Thymus (tissue), 11 donors: ENCODE measurements around the gene SPTBN1. TPM values are rescaled to one million over a fixed set of nuclear protein-coding genes. Genes with fewer than 3 reads are reported as not detected.

Experiments
- DNase-seq, 9 donors: peaks; one replicate each; pipeline ENCODE4 v3.0.0-alpha.2; 2013; ENCODE audit warnings: low spot score in 9 of 9, low read depth in 6 of 9, missing footprints in 1 of 9
- H3K27ac ChIP-seq, 2 donors: one replicate each; pipeline ENCODE4 v1.5.1; 2013; ENCODE audit warnings: control low read depth in 1 of 2, low read depth in 1 of 2, low read length in 1 of 2, mild to moderate bottlenecking in 1 of 2, moderate library complexity in 1 of 2
- H3K27me3 ChIP-seq, 2 donors: one replicate each; pipeline ENCODE4 v1.5.1; 2013; ENCODE audit warnings: low read length in 1 of 2; ENCODE audit not compliant: control insufficient read depth in 2 of 2, insufficient read depth in 1 of 2
- H3K36me3 ChIP-seq, 2 donors: one replicate each; pipeline ENCODE4 v1.5.1; 2013; ENCODE audit warnings: low read length in 1 of 2, mild to moderate bottlenecking in 1 of 2, moderate library complexity in 1 of 2; ENCODE audit not compliant: control insufficient read depth in 2 of 2, insufficient read depth in 2 of 2
- H3K4me1 ChIP-seq, 2 donors: one replicate each; pipeline ENCODE4 v1.5.1; 2013; ENCODE audit warnings: low read length in 2 of 2; ENCODE audit not compliant: control insufficient read depth in 2 of 2, insufficient read depth in 2 of 2
- H3K4me3 ChIP-seq, 2 donors: one replicate each; pipeline ENCODE4 v1.5.1; 2013; ENCODE audit warnings: low read length in 2 of 2, control low read depth in 1 of 2, mild to moderate bottlenecking in 1 of 2
- H3K9me3 ChIP-seq, 2 donors: one replicate each; pipeline ENCODE4 v1.5.1; 2013; ENCODE audit warnings: low read length in 1 of 2, mild to moderate bottlenecking in 1 of 2; ENCODE audit not compliant: control insufficient read depth in 2 of 2, insufficient read depth in 1 of 2
- WGBS: extraction: QIAGEN DNeasy Blood & Tissue Kit; methylation state at CpG from one replicate; pipeline ENCODE4 v1.1.7; 2013; 5-methylcytosine and 5-hydroxymethylcytosine counted together
- polyA plus RNA-seq: library from polyadenylated mRNA; stranded (reverse); fragments of 200-250 nt; gene quantifications from one replicate; pipeline ENCODE4 v1.2.3, GENCODE V29; 2013
- total RNA-seq: library from RNA; stranded (reverse); fragments of 120-200 nt; gene quantifications from one replicate; pipeline ENCODE4 v1.2.4, GENCODE V29; 2013
- donor health status: healthy.

The SPTBN1 gene
- total and polyA plus RNA-seq, 2 donors, result 37.1 to 74.4 TPM

DNA sequence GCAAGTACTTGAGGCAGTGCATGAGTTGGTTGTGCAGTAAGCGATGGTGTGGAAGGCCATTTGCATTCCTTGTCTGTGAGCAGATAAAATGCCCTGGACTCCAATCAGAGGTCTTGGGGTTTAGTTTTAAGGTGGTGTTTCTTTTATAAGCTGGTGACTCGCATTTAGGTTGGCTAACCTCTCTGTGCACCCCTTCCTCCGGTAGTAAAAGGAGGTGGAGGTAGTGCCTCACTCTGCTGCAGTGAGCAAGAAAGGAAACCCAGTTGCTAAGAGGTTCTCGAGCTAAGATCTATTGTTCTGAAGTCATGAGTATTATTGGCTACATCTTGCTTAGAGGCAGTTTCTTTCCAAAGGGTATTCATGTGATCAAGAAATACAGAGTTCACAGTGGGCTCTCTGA lies 193.1 kb downstream of the SPTBN1 start:
- H3K4me1 ChIP-seq, result no peaks in the 10 kb centered on the region
- H3K36me3 ChIP-seq, result peaks cover 71 to 94% of the 10 kb centered on the region in 2 donors
- H3K9me3 ChIP-seq, result no peaks in the 10 kb centered on the region
- H3K4me3 ChIP-seq, result no peak overlapping the region
- no peak overlapping the region for H3K27ac ChIP-seq
- no peaks in the 10 kb centered on the region for H3K27me3 ChIP-seq
- WGBS, result 97% methylated on average over 4 of the region's 4 CpGs
- no peak for DNase-seq

DNA sequence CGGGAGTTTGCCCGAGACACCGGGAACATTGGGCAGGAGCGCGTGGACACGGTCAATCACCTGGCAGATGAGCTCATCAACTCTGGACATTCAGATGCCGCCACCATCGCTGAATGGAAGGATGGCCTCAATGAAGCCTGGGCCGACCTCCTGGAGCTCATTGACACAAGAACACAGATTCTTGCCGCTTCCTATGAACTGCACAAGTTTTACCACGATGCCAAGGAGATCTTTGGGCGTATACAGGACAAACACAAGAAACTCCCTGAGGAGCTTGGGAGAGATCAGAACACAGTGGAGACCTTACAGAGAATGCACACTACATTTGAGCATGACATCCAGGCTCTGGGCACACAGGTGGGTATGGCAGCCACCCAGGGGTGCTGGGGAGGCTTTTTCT lies 193.5 kb downstream of the SPTBN1 start:
- 97% methylated on average over 12 of the region's 12 CpGs for WGBS

DNA sequence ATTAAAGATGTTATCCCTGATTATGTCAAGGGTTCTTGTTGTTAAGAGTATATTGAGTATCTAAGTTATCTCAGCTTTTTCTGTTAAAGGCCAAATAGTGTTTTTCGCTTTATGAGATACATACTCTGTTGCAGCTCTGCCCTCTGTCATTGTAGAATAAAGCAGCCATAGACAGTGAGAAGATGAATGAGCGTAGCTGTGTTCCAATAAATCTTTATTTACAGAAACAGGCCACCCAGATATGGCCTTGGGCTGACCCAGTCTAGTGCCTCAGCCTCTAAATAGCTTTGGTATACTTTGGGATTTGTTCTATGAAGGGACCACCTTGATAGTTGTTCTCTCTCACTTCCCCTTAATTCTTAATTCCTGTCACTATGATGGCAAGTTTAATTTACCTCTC lies 194.5 kb downstream of the SPTBN1 start:
- no peaks in the 10 kb centered on the region for H3K9me3 ChIP-seq
- no peaks in the 10 kb centered on the region for H3K27me3 ChIP-seq
- no peak for DNase-seq
- 98% methylated on average over 2 of the region's 2 CpGs for WGBS
- no peaks in the 10 kb centered on the region for H3K4me1 ChIP-seq
- H3K4me3 ChIP-seq, result no peak overlapping the region
- no peak overlapping the region for H3K27ac ChIP-seq
- H3K36me3 ChIP-seq, result peaks cover 72 to 94% of the 10 kb centered on the region in 2 donors

More for the DNA sequence above, 193.5 kb downstream of the SPTBN1 start:
- Histone ChIP-seq H3K4me3 (no peak overlapping the region), H3K36me3 (peaks cover 70 to 94% of the 10 kb centered on the region in 2 donors), H3K27ac (no peak overlapping the region), H3K27me3 (no peaks in the 10 kb centered on the region), H3K4me1 (no peaks in the 10 kb centered on the region), H3K9me3 (no peaks in the 10 kb centered on the region)
- DNase-seq, result no peak

DNA sequence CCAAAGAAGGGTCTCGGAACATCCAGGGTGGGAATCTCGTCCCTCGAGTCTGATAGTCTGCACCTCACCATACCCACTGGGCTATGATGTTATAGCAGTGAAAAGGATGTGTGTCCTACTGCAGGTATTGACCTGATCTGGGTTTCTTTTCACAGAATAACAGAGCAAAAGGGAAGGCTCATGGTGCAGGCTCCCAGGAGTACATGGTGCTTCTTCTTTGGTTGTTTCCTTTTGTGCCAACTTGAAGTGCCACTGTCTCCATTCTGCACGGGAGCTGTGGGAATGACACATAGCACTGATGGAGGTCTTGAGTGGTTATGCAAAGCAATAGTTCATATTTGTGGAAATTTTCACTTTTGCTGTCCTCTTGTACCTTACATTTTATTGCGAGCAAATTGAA lies 195.2 kb downstream of the SPTBN1 start:
- H3K9me3 ChIP-seq, result no peaks in the 10 kb centered on the region
- H3K27me3 ChIP-seq, result no peaks in the 10 kb centered on the region
- WGBS, result 89% methylated on average over 5 of the region's 5 CpGs
- H3K4me3 ChIP-seq, result no peak overlapping the region
- DNase-seq, result no peak
- H3K27ac ChIP-seq, result no peak overlapping the region
- H3K36me3 ChIP-seq, result peaks cover 67 to 93% of the 10 kb centered on the region in 2 donors
- no peaks in the 10 kb centered on the region for H3K4me1 ChIP-seq

DNA sequence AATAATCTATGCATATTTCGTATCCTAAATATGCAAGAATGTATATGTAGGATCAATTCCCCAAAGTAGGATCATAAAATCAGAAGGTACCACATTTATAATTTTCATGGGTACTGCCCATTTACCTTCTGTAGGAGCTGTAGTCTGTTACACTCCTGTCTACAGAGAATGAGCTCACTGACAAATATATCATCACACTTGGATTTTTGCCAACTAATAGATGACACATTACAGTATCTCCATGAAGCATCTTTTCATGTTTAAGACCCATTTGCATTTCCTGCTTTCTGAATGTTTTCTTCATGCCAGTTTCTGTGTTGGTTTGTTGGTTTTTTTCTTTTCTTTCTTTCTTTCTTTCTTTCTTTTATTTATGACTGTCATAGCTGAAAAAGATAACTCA lies 196.4 kb downstream of the SPTBN1 start:
- Histone ChIP-seq H3K4me1 (no peaks in the 10 kb centered on the region), H3K27ac (no peak overlapping the region), H3K4me3 (no peak overlapping the region), H3K27me3 (no peaks in the 10 kb centered on the region), H3K9me3 (no peaks in the 10 kb centered on the region), H3K36me3 (peaks cover 66 to 91% of the 10 kb centered on the region in 2 donors)
- 100% methylated on average over 1 of the region's 1 CpG for WGBS
- DNase-seq, result no peak

DNA sequence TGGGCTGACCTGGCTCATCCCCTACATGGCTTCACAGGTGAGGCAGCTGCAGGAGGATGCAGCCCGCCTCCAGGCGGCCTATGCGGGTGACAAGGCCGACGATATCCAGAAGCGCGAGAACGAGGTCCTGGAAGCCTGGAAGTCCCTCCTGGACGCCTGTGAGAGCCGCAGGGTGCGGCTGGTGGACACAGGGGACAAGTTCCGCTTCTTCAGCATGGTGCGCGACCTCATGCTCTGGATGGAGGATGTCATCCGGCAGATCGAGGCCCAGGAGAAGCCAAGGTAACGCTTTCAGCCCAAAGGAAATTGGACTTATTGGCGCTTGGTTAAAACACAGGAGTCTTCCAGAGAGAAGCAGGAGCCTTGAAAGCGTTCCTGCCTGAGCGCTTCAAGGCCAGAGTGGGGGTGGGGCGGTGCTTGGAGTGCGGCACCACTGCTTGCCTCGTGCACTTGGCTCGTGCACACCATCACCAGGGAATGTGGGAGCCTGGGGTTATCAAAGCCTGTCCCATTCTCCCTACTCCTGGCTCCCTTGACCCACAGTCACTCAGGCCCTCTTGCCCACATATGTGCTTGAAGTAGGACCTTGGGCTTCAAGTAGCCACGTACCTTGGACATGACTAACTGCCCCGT lies 197.6 kb downstream of the SPTBN1 start:
- no peak for DNase-seq
- Histone ChIP-seq H3K4me1 (no peaks in the 10 kb centered on the region), H3K9me3 (no peaks in the 10 kb centered on the region), H3K36me3 (peaks cover 66 to 91% of the 10 kb centered on the region in 2 donors), H3K4me3 (no peak overlapping the region), H3K27me3 (no peaks in the 10 kb centered on the region), H3K27ac (no peak overlapping the region)
- 98% methylated on average over 26 of the region's 26 CpGs for WGBS

DNA sequence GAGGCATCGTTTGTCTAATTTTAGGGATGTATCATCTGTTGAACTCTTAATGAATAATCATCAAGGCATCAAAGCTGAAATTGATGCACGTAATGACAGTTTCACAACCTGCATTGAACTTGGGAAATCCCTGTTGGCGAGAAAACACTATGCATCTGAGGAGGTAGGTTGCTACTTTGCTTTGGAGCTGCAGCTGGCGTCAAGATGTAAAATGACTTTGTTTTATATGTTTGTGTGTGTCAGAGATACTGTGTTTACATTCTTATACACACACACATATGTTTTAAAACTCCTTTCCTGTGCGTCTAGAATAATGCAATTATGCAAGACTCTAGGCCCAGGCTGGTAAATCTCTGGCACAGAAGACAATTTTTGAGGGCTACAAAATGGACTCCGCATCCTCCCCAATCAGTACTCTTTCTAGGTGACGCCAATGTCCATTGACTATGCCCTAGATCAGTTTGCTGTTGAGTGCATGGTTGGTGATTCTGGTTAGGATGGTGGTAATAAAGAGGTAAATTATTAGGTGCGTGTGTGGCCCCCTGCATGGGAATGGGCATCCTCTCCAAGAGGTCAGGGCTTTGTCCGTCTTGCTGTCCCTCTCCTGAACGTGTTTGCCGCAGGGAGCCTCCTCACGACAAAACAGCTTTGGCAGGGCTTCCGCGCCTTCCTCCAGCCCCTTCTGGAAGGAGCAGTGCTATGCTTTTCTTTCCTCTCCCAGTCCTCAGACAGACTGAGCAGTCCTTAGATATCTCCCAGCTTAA lies 199.1 kb downstream of the SPTBN1 start:
- H3K36me3 ChIP-seq, result peaks cover 63 to 91% of the 10 kb centered on the region in 2 donors
- 98% methylated on average over 14 of the region's 14 CpGs for WGBS
- no peak for DNase-seq
- H3K27me3 ChIP-seq, result no peaks in the 10 kb centered on the region
- H3K9me3 ChIP-seq, result no peaks in the 10 kb centered on the region
- H3K4me3 ChIP-seq, result no peak overlapping the region
- no peak overlapping the region for H3K27ac ChIP-seq
- H3K4me1 ChIP-seq, result no peaks in the 10 kb centered on the region

DNA sequence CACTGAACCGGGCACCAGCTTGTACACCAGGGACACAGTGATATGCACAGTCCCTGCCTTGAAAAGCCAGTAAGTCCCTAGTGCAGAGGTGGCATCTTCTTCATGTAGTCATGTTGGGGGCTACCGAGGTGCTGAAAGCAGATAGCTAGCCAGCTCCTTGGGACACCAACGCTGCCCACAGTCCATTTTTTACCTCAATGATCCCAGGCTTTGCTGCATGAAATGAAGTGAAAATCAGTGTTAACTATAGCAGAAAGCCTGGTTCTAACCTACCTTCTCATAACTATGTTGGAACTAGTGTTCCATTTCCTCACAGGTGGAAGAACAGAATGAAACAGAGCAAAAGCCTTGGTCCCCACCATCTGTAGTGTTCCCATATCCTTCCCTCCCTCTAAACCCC lies 200.7 kb downstream of the SPTBN1 start:
- H3K9me3 ChIP-seq, result no peaks in the 10 kb centered on the region
- no peak for DNase-seq
- H3K36me3 ChIP-seq, result peaks cover 62 to 89% of the 10 kb centered on the region in 2 donors
- no peaks in the 10 kb centered on the region for H3K27me3 ChIP-seq
- no peak overlapping the region for H3K27ac ChIP-seq
- H3K4me1 ChIP-seq, result no peaks in the 10 kb centered on the region
- 96% methylated on average over 3 of the region's 3 CpGs for WGBS
- no peak overlapping the region for H3K4me3 ChIP-seq

DNA sequence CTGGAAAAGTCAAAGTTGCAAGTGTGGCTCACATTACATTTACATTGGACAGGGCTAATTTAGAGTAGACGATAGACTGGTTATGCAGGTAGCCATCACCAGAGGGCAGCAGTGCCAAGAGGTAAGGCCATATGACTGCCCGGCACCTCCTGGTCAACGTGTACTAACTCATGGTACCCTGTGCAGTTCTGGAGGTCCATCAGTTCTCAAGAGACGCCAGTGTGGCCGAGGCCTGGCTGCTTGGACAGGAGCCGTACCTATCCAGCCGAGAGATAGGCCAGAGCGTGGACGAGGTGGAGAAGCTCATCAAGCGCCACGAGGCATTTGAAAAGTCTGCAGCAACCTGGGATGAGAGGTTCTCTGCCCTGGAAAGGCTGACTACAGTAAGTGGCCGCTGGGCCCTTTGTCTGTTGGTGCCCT lies 201.5 kb downstream of the SPTBN1 start:
- H3K4me1 ChIP-seq, result no peaks in the 10 kb centered on the region
- peaks cover 64 to 88% of the 10 kb centered on the region in 2 donors for H3K36me3 ChIP-seq
- no peaks in the 10 kb centered on the region for H3K9me3 ChIP-seq
- WGBS, result 93% methylated on average over 12 of the region's 12 CpGs
- H3K4me3 ChIP-seq, result no peak overlapping the region
- no peak overlapping the region for H3K27ac ChIP-seq
- peak in 2 of 9 donors; percentile 20 to 24 for DNase-seq
- H3K27me3 ChIP-seq, result no peaks in the 10 kb centered on the region
